H9 (cell line): ENCODE data around the gene NFATC2IP. TPM values are rescaled to one million over a fixed set of nuclear protein-coding genes. Genes with fewer than 3 reads are reported as not detected.

Experiments
- DNase-seq: peaks from one replicate; pipeline ENCODE4 v3.0.0-alpha.2; 2017
- H2AFZ ChIP-seq: one replicate; pipeline ENCODE4 v1.6.1; 2013; ENCODE audit warnings: mild to moderate bottlenecking, low read length, control low read depth, moderate library complexity
- H2AK5ac ChIP-seq: 2 replicates; pipeline ENCODE4 v1.6.1; 2013; ENCODE audit warnings: low read length, control low read depth, mixed read lengths; ENCODE audit not compliant: insufficient read length
- H2BK120ac ChIP-seq: one replicate; pipeline ENCODE4 v1.6.1; 2013; ENCODE audit warnings: low read depth, mild to moderate bottlenecking, low read length, control low read depth, inconsistent platforms; ENCODE audit not compliant: poor library complexity, severe bottlenecking
- H2BK12ac ChIP-seq: 2 replicates; pipeline ENCODE4 v1.6.1; 2013; ENCODE audit warnings: low read length, control low read depth, mixed read lengths, low read depth; ENCODE audit not compliant: insufficient read length
- H2BK15ac ChIP-seq: 2 replicates; pipeline ENCODE4 v1.6.1; 2013; ENCODE audit warnings: low read depth, low read length, control low read depth
- H2BK20ac ChIP-seq: one replicate; pipeline ENCODE4 v1.6.1; 2013; ENCODE audit warnings: low read depth, mild to moderate bottlenecking, low read length, control low read depth, inconsistent platforms; ENCODE audit not compliant: poor library complexity, severe bottlenecking
- H2BK5ac ChIP-seq: 2 replicates; pipeline ENCODE4 v1.6.1; 2013; ENCODE audit warnings: low read length, control low read depth, mixed read lengths; ENCODE audit not compliant: insufficient read length
- H3K14ac ChIP-seq: 2 replicates; pipeline ENCODE4 v1.6.1; 2013; ENCODE audit warnings: low read length, control low read depth; ENCODE audit not compliant: insufficient read depth
- H3K18ac ChIP-seq: 2 replicates; pipeline ENCODE4 v1.6.1; 2013; ENCODE audit warnings: low read depth, mild to moderate bottlenecking, mixed read lengths, low read length, control low read depth; ENCODE audit not compliant: insufficient read length
- H3K23ac ChIP-seq: 2 replicates; pipeline ENCODE4 v1.6.1; 2013; ENCODE audit warnings: low read length, control low read depth, mixed read lengths, low read depth; ENCODE audit not compliant: insufficient read length
- H3K23me2 ChIP-seq: 2 replicates; pipeline ENCODE4 v1.6.1; 2013; ENCODE audit warnings: low read depth, mild to moderate bottlenecking, mixed read lengths, low read length, control low read depth; ENCODE audit not compliant: insufficient read length, poor library complexity, severe bottlenecking
- H3K27ac ChIP-seq: 2 replicates; pipeline ENCODE4 v1.5.1; 2013; ENCODE audit warnings: low read length, control low read depth, mixed read lengths, low read depth; ENCODE audit not compliant: insufficient read length
- H3K27me3 ChIP-seq: 2 replicates; pipeline ENCODE4 v1.6.1; 2013; ENCODE audit warnings: low read length, control low read depth, inconsistent platforms; ENCODE audit not compliant: insufficient read depth
- H3K4ac ChIP-seq: 2 replicates; pipeline ENCODE4 v1.6.1; 2013; ENCODE audit warnings: low read depth, mild to moderate bottlenecking, control low read depth, inconsistent platforms, low read length, moderate library complexity
- H3K4me1 ChIP-seq: 2 replicates; pipeline ENCODE4 v1.6.1; 2013; ENCODE audit warnings: low read length, control low read depth, inconsistent platforms; ENCODE audit not compliant: insufficient read depth
- H3K4me2 ChIP-seq: 2 replicates; pipeline ENCODE4 v1.6.1; 2013; ENCODE audit warnings: low read length, control low read depth, mixed read lengths; ENCODE audit not compliant: insufficient read length, insufficient read depth
- H3K56ac ChIP-seq: 2 replicates; pipeline ENCODE4 v1.6.1; 2013; ENCODE audit warnings: low read depth, mild to moderate bottlenecking, mixed read lengths, low read length, control low read depth; ENCODE audit not compliant: insufficient read length
- H3K79me1 ChIP-seq: 2 replicates; pipeline ENCODE4 v1.6.1; 2013; ENCODE audit warnings: low read depth, mild to moderate bottlenecking, moderate library complexity, low read length, control low read depth, inconsistent platforms; ENCODE audit not compliant: insufficient read depth, poor library complexity, severe bottlenecking
- H3K79me2 ChIP-seq: 2 replicates; pipeline ENCODE4 v1.6.1; 2013; ENCODE audit warnings: low read length, control low read depth, inconsistent platforms; ENCODE audit not compliant: insufficient read depth
- H3K9ac ChIP-seq: 2 replicates; pipeline ENCODE4 v1.6.1; 2013; ENCODE audit warnings: low read length, control low read depth, mixed read lengths; ENCODE audit not compliant: insufficient read length; ENCODE audit errors: extremely low read depth
- H3K9me3 ChIP-seq: one replicate; pipeline ENCODE4 v1.6.1; 2013; ENCODE audit warnings: low read depth, low read length, inconsistent platforms; ENCODE audit not compliant: control insufficient read depth
- H3T11ph ChIP-seq: one replicate; pipeline ENCODE4 v1.6.1; 2013; ENCODE audit warnings: mild to moderate bottlenecking, low read length, control low read depth, inconsistent platforms
- H4K20me1 ChIP-seq: one replicate; pipeline ENCODE4 v1.6.1; 2013; ENCODE audit not compliant: control insufficient read depth, insufficient read length, insufficient read depth
- H4K5ac ChIP-seq: 2 replicates; pipeline ENCODE4 v1.6.1; 2013; ENCODE audit warnings: low read depth, mild to moderate bottlenecking, mixed read lengths, low read length, control low read depth; ENCODE audit not compliant: insufficient read length
- H4K8ac ChIP-seq: replicated peaks from 2 replicates; pipeline ENCODE4 v1.6.1; 2013; ENCODE audit warnings: low read length, control low read depth, mixed read lengths, low read depth; ENCODE audit not compliant: insufficient read length
- H4K91ac ChIP-seq: 2 replicates; pipeline ENCODE4 v1.6.1; 2013; ENCODE audit warnings: low read depth, mild to moderate bottlenecking, moderate library complexity, mixed read lengths, low read length, control low read depth; ENCODE audit not compliant: insufficient read length
- H3K27ac Mint-ChIP-seq, 3 experiments: 2 replicates in 2 of 3; 3 replicates in 1 of 3; pipeline ENCODE4 v1.8.0; 2020 to 2021; ENCODE audit warnings: mixed read lengths in 3 of 3, mild to moderate bottlenecking in 1 of 3, moderate library complexity in 1 of 3
- H3K27me3 Mint-ChIP-seq: 2 replicates; pipeline ENCODE4 v1.8.0; 2021; ENCODE audit warnings: low read depth, mild to moderate bottlenecking, moderate library complexity, mixed read lengths
- H3K36me3 Mint-ChIP-seq, 3 experiments: 2 replicates in 2 of 3; 3 replicates in 1 of 3; pipeline ENCODE4 v1.8.0; 2020 to 2021; ENCODE audit warnings: low read depth in 3 of 3, mixed read lengths in 3 of 3; ENCODE audit not compliant: insufficient read depth in 1 of 3
- H3K4me1 Mint-ChIP-seq, 2 experiments: 2 replicates each; pipeline ENCODE4 v1.8.0; 2020; ENCODE audit warnings: mixed read lengths in 2 of 2
- H3K4me3 Mint-ChIP-seq, 2 experiments: 2 replicates in 1 of 2; 3 replicates in 1 of 2; pipeline ENCODE4 v1.8.0; 2020 to 2021; ENCODE audit warnings: mild to moderate bottlenecking in 2 of 2, mixed read lengths in 2 of 2, moderate library complexity in 1 of 2
- H3K9me3 Mint-ChIP-seq, 2 experiments: 2 replicates in 1 of 2; 3 replicates in 1 of 2; pipeline ENCODE4 v1.8.0; 2020; ENCODE audit warnings: mild to moderate bottlenecking in 2 of 2, mixed read lengths in 2 of 2, moderate library complexity in 1 of 2
- CTCF ChIP-seq: fragments of 200-600 bp; sonication (generic); conservative IDR thresholded peaks from 3 replicates; pipeline ENCODE4 v1.8.0; 2021; ENCODE audit warnings: antibody characterized with exemption, mild to moderate bottlenecking
- WGBS: extraction: QIAGEN DNeasy Blood & Tissue Kit; methylation state at CpG from one replicate; pipeline ENCODE4 v1.1.7; 2013; ENCODE audit warnings: missing lambda C conversion rate, low lambda C conversion rate, mixed read lengths; ENCODE audit not compliant: insufficient read length; ENCODE audit errors: extremely low coverage; 5-methylcytosine and 5-hydroxymethylcytosine counted together
- total RNA-seq: library from RNA; stranded (reverse); gene quantifications from 2 replicates; pipeline ENCODE4 v1.2.1, GENCODE V29; 2021

NFATC2IP gene
- total RNA-seq, 1 experiment from 2014 or later: 73.8 TPM

- Histone ChIP-seq H3K4me2 (no peak overlapping the region), H3K18ac (no peak overlapping the region), H3K4me1 (no peaks in the 10 kb centered on the region), H2AK5ac (no peak overlapping the region), H2BK120ac (no peak overlapping the region), H2AFZ (no peak overlapping the region), H3K4ac (no peak overlapping the region), H3K79me2 (no peaks in the 10 kb centered on the region), H3K23me2 (no peaks in the 10 kb centered on the region), H3K27me3 (no peaks in the 10 kb centered on the region), H2BK12ac (no peak overlapping the region), H3K9me3 (no peaks in the 10 kb centered on the region), H2BK15ac (no peak overlapping the region), H3K23ac (no peak overlapping the region), H3T11ph (no peak overlapping the region), H2BK5ac (no peak overlapping the region), H2BK20ac (no peak overlapping the region), H4K8ac (no peak overlapping the region), H3K14ac (no peak overlapping the region; the same call in 1 of the 2 replicates), H3K27ac (no peak overlapping the region), H4K91ac (no peak overlapping the region), H4K5ac (no peak overlapping the region), H3K56ac (no peak overlapping the region), H4K20me1 (no peaks in the 10 kb centered on the region), H3K79me1 (no peaks in the 10 kb centered on the region), H3K9ac (no peak overlapping the region)
- Mint-ChIP-seq H3K4me1 (no peaks in the 10 kb centered on the region; a peak in 1 of 4 replicates), H3K4me3 (no peak overlapping the region), H3K36me3 (peaks cover 0 to 7% (median 0%) of the 10 kb centered on the region in 3 experiments; a peak in 1 of 7 replicates), H3K27me3 (no peaks in the 10 kb centered on the region), H3K27ac (no peak overlapping the region), H3K9me3 (no peaks in the 10 kb centered on the region)
- no peak for DNase-seq
- WGBS: no CpG with 5 or more reads among the region's 29 CpGs
- TF ChIP-seq CTCF: no peak
These were observed 47.2 kb upstream of the NFATC2IP start for GRCh38 chr16:28903344-28904042.
